ENCODE results near the gene LBHD2. TPM values are rescaled to one million over a fixed set of nuclear protein-coding genes. Genes with fewer than 3 reads are reported as not detected.

Gene LBHD2
- polyA plus RNA-seq, 1 of the 3 experiments (the other 2 are of a cell fraction) = not detected

DNA sequence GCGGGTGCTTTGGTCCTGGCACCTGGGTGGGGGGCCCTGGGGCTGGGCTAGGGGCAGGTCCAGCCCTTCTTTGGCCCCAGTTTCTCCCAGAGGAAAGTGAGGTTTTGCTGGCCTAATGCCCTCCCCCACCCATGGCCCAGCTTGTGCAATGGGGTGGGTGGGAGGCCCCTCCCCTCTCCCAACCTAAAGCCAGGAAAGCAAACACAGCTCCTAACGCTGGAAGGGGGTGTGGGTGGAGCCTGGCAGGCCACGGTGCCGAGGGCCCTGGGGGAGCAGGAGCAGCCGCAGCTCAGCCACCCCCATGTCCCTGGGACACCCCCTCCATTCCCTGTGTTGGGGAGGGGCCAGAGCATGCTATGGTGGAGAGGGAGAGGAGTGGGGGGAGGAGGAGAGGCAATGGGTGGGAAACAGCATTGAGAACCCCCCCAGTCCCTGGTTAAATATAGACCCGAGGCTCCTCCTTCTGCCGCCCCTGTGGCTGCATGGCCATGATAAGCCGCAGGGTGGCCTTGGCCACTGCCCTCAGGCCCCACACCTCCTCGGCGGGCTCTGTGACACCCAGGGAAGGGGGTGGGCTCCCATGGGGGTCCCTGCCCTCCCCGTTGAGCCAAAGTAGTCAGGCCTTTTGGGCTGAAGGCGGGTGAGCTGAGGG lies 15.2 kb downstream of the LBHD2 start:
- H3K4me2 ChIP-seq = no peak overlapping the region
- POLR2A ChIA-PET = no interaction called here

More for the DNA sequence above, 15.2 kb downstream of the LBHD2 start:
- DNase-seq = no peak
- Histone ChIP-seq H3K4me3 (ENCODE audit: low read depth in 2 of 2, low read length in 1 of 2) (no peak overlapping the region), H3K4me1 (ENCODE audit: control insufficient read depth in 1 of 2, insufficient read depth in 2 of 2, low read depth in 1 of 2, low read length in 1 of 2) (peaks cover 0 to 6% of the 10 kb centered on the region in 2 experiments; a peak in 1 of 4 replicates), H3K9me2 (no peaks in the 10 kb centered on the region), H3K9me3 (no peaks in the 10 kb centered on the region), H3K79me2 (ENCODE audit: insufficient read depth) (no peaks in the 10 kb centered on the region), H2AFZ (ENCODE audit: low read depth) (no peak overlapping the region), H3K27me3 (ENCODE audit: insufficient read depth) (peaks cover 20% of the 10 kb centered on the region), H3K27ac (ENCODE audit: low read depth in 2 of 2, low read length in 1 of 2) (no peak overlapping the region), H3K36me3 (replicated peaks in 1 of 2; ENCODE audit: control insufficient read depth in 1 of 2, insufficient read depth in 2 of 2, low read length in 1 of 2) (no peaks in the 10 kb centered on the region), H4K20me1 (ENCODE audit: insufficient read depth) (no peaks in the 10 kb centered on the region), H3F3A (replicated peaks; ENCODE audit: insufficient read depth) (peaks cover 4% of the 10 kb centered on the region), H3K9ac (no peak overlapping the region)
- 79% methylated on average over 2 of the region's 12 CpGs for WGBS (ENCODE audit: low lambda C conversion rate)
- CTCF ChIA-PET = interaction anchor here (1.0 to 2.1 kb wide), 4 partner anchors 12 to 404 kb away, joined by 3 to 7 read pairs (median 4); no protein-coding TSS in a partner anchor
- TF ChIP-seq, protein P1, sequence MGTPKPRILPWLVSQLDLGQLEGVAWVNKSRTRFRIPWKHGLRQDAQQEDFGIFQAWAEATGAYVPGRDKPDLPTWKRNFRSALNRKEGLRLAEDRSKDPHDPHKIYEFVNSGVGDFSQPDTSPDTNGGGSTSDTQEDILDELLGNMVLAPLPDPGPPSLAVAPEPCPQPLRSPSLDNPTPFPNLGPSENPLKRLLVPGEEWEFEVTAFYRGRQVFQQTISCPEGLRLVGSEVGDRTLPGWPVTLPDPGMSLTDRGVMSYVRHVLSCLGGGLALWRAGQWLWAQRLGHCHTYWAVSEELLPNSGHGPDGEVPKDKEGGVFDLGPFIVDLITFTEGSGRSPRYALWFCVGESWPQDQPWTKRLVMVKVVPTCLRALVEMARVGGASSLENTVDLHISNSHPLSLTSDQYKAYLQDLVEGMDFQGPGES (IDR thresholded peaks at IDR 0.05; ENCODE audit: low read depth, low read length) = no peak
- TF ChIP-seq, protein P2, sequence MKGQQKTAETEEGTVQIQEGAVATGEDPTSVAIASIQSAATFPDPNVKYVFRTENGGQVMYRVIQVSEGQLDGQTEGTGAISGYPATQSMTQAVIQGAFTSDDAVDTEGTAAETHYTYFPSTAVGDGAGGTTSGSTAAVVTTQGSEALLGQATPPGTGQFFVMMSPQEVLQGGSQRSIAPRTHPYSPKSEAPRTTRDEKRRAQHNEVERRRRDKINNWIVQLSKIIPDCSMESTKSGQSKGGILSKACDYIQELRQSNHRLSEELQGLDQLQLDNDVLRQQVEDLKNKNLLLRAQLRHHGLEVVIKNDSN (IDR thresholded peaks at IDR 0.05; ENCODE audit: borderline replicate concordance, low read depth) = no peak
- TF ChIP-seq GATA2 (CRISPR knock-in tag; IDR thresholded peaks at IDR 0.05) (no peak), MXI1 (IDR thresholded peaks at IDR 0.05; ENCODE audit: low read depth, low read length) (no peak), TCF12 (IDR thresholded peaks at IDR 0.05) (no peak), SIN3A (IDR thresholded peaks at IDR 0.05; ENCODE audit: borderline replicate concordance, low read depth, low read length) (no peak), GABPA (IDR thresholded peaks at IDR 0.05; ENCODE audit: low read depth) (no peak), POLR2AphosphoS5 (IDR thresholded peaks at IDR 0.05; ENCODE audit: low read depth, low read length) (no peak), RCOR1 (IDR thresholded peaks at IDR 0.05; ENCODE audit: low read length) (no peak), TAF1 (IDR thresholded peaks at IDR 0.05; ENCODE audit: borderline replicate concordance, low read depth, low read length) (no peak), RAD21 (IDR thresholded peaks at IDR 0.05; ENCODE audit: low read length) (no peak), PBX3 (IDR thresholded peaks at IDR 0.05) (no peak), USF2 (IDR thresholded peaks at IDR 0.05; ENCODE audit: borderline replicate concordance, low read depth, low read length) (no peak), ELF1 (IDR thresholded peaks at IDR 0.05) (no peak), TEAD4 (IDR thresholded peaks at IDR 0.05; ENCODE audit: borderline replicate concordance, insufficient read depth) (no peak), JUND (IDR thresholded peaks at IDR 0.05) (no peak), YY1 (IDR thresholded peaks at IDR 0.05; ENCODE audit: low read depth) (no peak), FOSL2 (IDR thresholded peaks at IDR 0.05; ENCODE audit: borderline replicate concordance, low read depth) (no peak), MEF2A (IDR thresholded peaks at IDR 0.05; ENCODE audit: borderline replicate concordance, low read depth) (no peak)
- TF ChIP-seq, protein P3, sequence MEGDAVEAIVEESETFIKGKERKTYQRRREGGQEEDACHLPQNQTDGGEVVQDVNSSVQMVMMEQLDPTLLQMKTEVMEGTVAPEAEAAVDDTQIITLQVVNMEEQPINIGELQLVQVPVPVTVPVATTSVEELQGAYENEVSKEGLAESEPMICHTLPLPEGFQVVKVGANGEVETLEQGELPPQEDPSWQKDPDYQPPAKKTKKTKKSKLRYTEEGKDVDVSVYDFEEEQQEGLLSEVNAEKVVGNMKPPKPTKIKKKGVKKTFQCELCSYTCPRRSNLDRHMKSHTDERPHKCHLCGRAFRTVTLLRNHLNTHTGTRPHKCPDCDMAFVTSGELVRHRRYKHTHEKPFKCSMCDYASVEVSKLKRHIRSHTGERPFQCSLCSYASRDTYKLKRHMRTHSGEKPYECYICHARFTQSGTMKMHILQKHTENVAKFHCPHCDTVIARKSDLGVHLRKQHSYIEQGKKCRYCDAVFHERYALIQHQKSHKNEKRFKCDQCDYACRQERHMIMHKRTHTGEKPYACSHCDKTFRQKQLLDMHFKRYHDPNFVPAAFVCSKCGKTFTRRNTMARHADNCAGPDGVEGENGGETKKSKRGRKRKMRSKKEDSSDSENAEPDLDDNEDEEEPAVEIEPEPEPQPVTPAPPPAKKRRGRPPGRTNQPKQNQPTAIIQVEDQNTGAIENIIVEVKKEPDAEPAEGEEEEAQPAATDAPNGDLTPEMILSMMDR (IDR thresholded peaks at IDR 0.05) = no peak
